Activated CD8-positive, alpha-beta memory T cell treated with anti-CD3 and anti-CD28 coated beads for 36 hours (primary cell): Measurements from ENCODE around the gene KPNA4. TPM values are rescaled to one million over a fixed set of nuclear protein-coding genes. Genes with fewer than 3 reads are reported as not detected.
"Not testable (repeated sequence)": the region's sequence is repeated elsewhere in the genome, so short reads cannot be mapped to it uniquely, and the experiment has no call there.

Experiments used
- CTCF ChIA-PET: fragments of 350-600 bp; sonication (Branson Sonifier 250); formaldehyde crosslinking; loops from one replicate; lab custom pipeline; 2021; ENCODE audit warnings: antibody characterized with exemption; lab: Charles Lee
- POLR2A ChIA-PET: fragments of 350-600 bp; sonication (Branson Sonifier 250); formaldehyde crosslinking; loops from one replicate; lab custom pipeline; 2021; ENCODE audit warnings: antibody characterized with exemption; lab: Charles Lee
- total RNA-seq, 2 experiments: library from RNA; stranded (reverse); gene quantifications; one replicate each; pipeline ENCODE4 v1.2.3, GENCODE V29; 2021

The KPNA4 gene
- total RNA-seq, 2 experiments from 2014 or later: 68.3 to 73.5 TPM

DNA sequence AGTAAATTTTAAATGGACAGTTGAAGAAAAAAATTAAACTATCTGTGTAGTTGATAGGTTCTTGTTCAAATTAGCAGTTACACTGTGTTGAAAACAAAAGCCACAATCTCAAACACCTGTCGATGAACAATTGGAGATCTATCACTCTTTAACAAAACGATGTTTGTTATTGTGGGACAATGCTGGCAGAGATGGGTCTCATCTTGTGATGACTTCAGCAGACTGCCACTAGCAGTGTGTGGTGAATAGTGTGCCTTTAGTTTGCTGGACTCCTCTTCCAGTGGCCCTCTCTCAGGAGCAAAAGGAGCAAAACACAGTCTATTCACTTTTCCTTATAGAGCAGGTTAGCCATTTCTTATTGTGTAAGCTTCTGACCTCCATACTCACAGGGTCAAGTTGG is 101.0 kb downstream of the KPNA4 start:
- ChIA-PET CTCF (no interaction called here), POLR2A (no interaction called here)

- POLR2A ChIA-PET: no interaction called here
- CTCF ChIA-PET: interaction anchor here (0.6 kb wide), 1 partner anchor 428 kb away, joined by 4 read pairs; no protein-coding TSS in a partner anchor
Measured at GRCh38 chr3:160460033-160460432, 105.3 kb downstream of the KPNA4 start.

- ChIA-PET CTCF (interaction anchor here (0.6 kb wide), 1 partner anchor 428 kb away, joined by 4 read pairs; no protein-coding TSS in a partner anchor), POLR2A (interaction anchor here (0.5 kb wide), 1 partner anchor 405 kb away, joined by 4 read pairs; no protein-coding TSS in a partner anchor)
Measured at GRCh38 chr3:160459450-160459970, 105.9 kb downstream of the KPNA4 start.

- CTCF ChIA-PET: no interaction called here
- POLR2A ChIA-PET: interaction anchor here (0.6 kb wide), 1 partner anchor 588 kb away, joined by 3 read pairs; no protein-coding TSS in a partner anchor
Measured at GRCh38 chr3:160458151-160458550, 107.2 kb downstream of the KPNA4 start.

DNA sequence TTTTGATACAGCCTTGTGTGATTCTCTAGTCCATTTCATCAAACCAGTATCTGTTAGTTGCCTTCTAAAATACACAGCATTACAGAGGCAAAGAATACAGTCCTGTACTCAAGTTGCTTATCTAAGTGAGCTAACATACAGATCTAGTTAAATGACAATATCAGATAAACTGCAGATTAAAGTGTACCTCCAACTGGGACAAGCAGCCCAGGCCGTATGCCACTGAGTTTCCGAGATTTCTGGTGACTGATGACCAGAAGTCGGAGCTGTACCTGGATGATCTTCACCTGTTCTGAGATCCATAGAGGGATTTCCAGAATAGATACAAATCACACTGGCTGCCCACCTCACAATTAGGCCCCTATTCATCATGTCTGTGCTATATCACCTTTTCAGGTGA is 109.5 kb downstream of the KPNA4 start:
- ChIA-PET CTCF (no interaction called here), POLR2A (no interaction called here)

DNA sequence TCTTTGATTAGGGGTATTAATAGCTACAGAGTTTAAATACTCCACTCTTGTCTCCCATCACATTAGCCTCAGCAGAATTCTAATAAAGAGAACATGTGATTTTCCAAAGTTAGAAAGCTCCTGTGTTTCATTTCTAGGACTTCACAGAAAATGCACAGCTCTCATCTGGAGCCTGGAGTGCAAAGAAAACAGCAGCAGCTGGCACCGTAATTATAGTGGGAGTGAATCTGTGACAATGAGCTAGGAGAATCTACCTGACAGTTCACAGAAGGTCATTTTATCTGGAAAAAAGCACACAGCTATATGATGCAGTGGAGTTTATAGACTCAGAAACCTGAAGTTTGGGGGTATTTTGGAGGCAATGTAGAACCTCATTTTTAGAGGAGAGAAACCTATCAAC is 110.4 kb downstream of the KPNA4 start:
- ChIA-PET POLR2A (no interaction called here), CTCF (no interaction called here)

DNA sequence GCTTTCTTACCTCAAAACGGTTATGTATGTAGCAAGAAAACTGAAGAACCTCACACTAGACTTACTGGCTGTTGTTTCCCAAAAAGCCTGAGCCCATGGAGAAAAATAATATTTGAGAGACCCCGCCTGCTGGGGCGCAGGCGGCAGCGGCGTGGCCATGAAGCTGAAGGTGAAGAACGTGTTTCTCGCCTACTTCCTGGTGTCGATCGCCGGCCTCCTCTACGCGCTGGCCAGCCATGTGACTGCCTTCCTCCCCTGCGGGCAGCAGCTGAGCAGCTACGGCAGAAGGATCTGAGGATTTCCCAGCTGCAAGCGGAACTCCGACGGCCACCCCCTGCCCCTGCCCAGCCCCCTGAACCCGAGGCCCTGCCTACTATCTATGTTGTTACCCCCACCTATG is 113.1 kb downstream of the KPNA4 start:
- CTCF ChIA-PET, POLR2A ChIA-PET: not testable (repeated sequence)

GRCh38 chr3:160451602-160452001 is 113.8 kb downstream of the KPNA4 start:
- POLR2A ChIA-PET: no interaction called here
- CTCF ChIA-PET: no interaction called here

GRCh38 chr3:160450846-160451245 is 114.5 kb downstream of the KPNA4 start:
- CTCF ChIA-PET: interaction anchor here (0.6 to 1.1 kb wide), 2 partner anchors 35 to 49 kb away, joined by 3 to 4 read pairs; no protein-coding TSS in a partner anchor
- POLR2A ChIA-PET: interaction anchor here (1.0 kb wide), 1 partner anchor 11 kb away, joined by 3 read pairs; no protein-coding TSS in a partner anchor

DNA sequence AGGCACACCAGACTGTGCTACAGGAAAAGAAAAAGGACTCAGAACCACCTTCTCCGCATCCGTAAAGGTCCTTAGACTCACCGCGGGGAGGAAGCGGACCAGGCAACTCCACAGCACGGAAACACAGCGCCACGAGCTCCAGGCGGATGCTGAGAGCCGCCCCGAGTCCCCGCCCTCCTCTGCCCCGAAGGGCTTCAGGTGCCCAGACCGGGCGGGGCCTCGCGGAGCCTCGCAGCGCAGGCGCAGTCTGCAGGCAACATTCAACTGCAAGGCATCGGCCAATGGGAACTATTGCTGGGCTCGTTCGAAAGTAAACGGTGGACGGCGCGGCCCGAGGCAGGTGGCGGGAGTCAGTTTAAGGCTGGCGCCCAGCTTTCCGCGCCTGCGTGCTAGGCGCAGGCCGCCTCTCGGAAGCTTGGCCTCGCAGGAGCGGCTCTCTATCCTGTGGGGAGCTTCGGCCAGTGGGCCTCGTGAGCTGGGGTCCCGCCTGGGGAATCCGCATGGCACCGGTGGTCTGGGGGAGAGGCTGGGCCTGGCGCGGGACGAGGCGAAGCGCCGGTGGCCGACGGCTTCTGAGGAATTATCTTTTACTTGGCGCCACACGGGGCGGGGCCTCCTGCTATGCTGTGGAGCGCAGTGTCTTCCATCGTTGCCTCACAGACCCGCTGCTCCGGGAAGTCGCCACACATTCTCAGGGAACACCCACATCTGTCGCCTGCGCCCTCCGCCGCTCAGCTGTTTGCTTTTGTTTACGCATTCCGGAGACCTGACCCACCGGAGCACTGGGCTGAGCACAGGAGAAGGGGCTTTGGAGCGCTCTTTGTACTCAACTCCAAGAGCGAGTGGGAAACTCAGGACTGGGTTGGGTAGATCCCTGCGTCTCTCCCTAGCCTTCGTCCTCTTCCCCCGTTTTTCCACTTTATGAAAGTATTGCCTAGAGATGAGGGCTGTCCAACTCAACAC is 115.5 kb downstream of the KPNA4 start, which contains the start of gene TRIM59:
Gene TRIM59, minus strand, starts transcription at position 151 of the 963 bp plus-strand sequence. CDS start 10,603 bp downstream, outside the sequence.
- CTCF ChIA-PET: interaction anchor here (0.6 to 1.8 kb wide), 4 partner anchors 10 to 50 kb away, joined by 3 to 5 read pairs (median 4); no protein-coding TSS in a partner anchor
- POLR2A ChIA-PET: interaction anchor here (0.6 to 1.4 kb wide), 7 partner anchors 10 to 304 kb away, joined by 3 to 9 read pairs (median 3); partner anchors contain the start of genes IFT80 and KPNA4

DNA sequence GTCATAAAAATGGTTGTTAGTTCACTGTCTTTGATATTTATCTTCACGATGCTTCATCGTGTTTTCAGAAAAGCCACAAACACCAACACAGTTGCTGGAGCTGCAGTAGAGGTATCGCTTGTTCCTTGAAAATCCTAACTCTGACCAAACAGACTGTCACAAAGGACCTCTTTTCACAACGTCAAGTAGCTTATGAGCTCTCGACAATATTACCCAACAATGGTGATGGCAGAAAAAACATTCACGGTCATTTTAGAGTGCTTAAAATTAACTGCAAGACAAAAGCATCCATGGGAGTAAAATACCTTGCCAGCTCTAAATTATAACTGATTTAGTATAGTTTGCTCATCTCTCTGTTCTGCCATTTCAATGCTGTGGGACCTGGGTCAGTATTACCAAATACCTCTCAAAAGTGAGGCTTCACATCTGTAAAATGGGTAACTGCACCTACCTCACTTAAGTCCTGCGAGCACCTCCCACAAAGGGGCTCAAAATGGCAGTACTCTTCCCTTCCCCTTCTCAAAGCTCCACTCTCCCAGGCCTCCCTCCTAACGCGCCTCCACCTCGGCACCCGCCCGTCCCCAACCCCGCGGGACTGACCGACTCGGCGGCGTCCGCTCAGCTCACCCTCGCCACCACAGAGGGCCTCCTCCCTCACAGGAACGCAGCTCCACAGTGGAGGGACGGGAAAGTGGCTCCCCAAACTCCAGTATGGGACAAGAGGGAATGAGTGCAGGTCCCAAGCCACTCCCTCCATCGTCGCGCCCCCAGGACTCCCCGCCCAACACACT is 116.3 kb downstream of the KPNA4 start:
- ChIA-PET CTCF (interaction anchor here (1.3 to 1.8 kb wide), 2 partner anchors 9 to 33 kb away, joined by 3 to 5 read pairs; no protein-coding TSS in a partner anchor), POLR2A (interaction anchor here (0.6 to 1.4 kb wide), 8 partner anchors 42 to 305 kb away, joined by 3 to 9 read pairs (median 3); partner anchors contain the start of genes IFT80 and KPNA4)

DNA sequence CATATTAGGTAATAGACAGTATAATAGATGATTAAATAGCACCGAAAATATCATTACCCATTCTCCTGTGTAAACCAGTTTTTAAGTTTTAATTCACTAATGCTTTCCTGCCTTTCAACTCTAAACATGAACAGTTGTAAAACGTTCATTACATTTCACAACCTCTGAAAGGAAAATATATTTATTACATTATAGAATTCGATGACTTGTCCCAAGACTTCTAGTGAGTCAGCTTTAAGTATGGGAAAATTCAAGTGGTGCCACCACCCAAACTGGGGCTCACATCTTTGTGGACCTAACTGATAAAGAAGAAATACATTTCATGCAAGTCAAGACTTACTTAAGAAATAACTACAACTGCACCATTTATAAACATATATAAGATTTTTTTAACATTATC is 117.8 kb downstream of the KPNA4 start:
- ChIA-PET POLR2A (interaction anchor here (0.6 kb wide), 1 partner anchor 15 kb away, joined by 3 read pairs; no protein-coding TSS in a partner anchor), CTCF (interaction anchor here (1.8 kb wide), 1 partner anchor 7 kb away, joined by 5 read pairs; no protein-coding TSS in a partner anchor)

DNA sequence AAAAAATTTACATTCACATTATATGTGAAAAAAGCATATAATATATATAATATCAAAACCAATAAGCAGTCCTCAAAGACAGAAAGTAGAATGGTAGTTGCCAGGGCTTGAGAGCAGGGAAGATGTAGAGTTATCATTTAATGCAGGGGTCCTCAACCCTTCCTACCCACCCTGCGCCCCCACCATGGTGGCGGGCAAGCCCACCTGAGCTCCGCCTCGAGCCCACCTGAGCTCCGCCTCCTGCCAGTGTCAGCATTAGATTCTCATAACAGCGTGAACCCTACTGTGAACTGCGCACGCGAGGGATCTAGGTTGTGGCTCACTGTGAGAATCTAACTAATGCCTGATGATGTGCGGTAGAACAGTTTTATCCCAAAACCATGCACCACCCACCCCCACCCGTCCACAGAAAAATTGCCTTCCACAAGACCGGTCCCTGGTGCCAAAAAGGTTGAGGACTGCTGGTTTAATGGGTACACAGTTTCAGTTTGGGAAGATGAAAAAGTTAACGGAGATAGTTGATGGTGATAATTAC is 118.8 kb downstream of the KPNA4 start:
- POLR2A ChIA-PET: no interaction called here
- CTCF ChIA-PET: no interaction called here

GRCh38 chr3:160445854-160446253 is 119.5 kb downstream of the KPNA4 start:
- POLR2A ChIA-PET: interaction anchor here (0.7 kb wide), 1 partner anchor 28 kb away, joined by 7 read pairs; no protein-coding TSS in a partner anchor
- CTCF ChIA-PET: no interaction called here

Other genes with a start within 250 kb of the KPNA4 start
- gene IFT80, start 166.3 kb downstream of the KPNA4 start, total RNA-seq: 10 to 100 TPM in 1 of 2 experiments, 1 to 10 TPM in 1; 9.9 to 10.9 TPM
- gene SMC4, start 165.9 kb downstream of the KPNA4 start, total RNA-seq: 100 to 1,000 TPM; 130 to 141 TPM
- gene TRIM59, start 115.8 kb downstream of the KPNA4 start, total RNA-seq: 10 to 100 TPM; 33.0 to 33.4 TPM
- gene ARL14, start 111.6 kb upstream of the KPNA4 start, total RNA-seq: not detected
- gene PPM1L, start 190.7 kb upstream of the KPNA4 start, total RNA-seq: 1 to 10 TPM; 3.2 to 3.3 TPM